B cell (primary cell): ENCODE measurements around the gene BRAF. TPM values are rescaled to one million over a fixed set of nuclear protein-coding genes. Genes with fewer than 3 reads are reported as not detected.

ENCODE experiments used
- ATAC-seq: fragments of 200-7000 bp; cut with Tn5 transposase; one replicate; pipeline ENCODE4 v1.10.0; 2021; ENCODE audit warnings: low read depth, mild to moderate bottlenecking, moderate number of reproducible peaks, moderate library complexity
- CTCF ChIA-PET: fragments of 350-600 bp; sonication (Branson Sonifier 250); formaldehyde crosslinking; loops from one replicate; lab custom pipeline; 2021; ENCODE audit warnings: antibody characterized with exemption, inconsistent platforms; lab: Charles Lee
- POLR2A ChIA-PET: fragments of 350-600 bp; sonication (Branson Sonifier 250); formaldehyde crosslinking; loops from one replicate; lab custom pipeline; 2021; ENCODE audit warnings: antibody characterized with exemption; lab: Charles Lee
- DNase-seq: peaks from one replicate; pipeline ENCODE4 v3.0.0; 2013
- H2AFZ ChIP-seq: 2 replicates; pipeline ENCODE4 v1.6.1; 2012; ENCODE audit warnings: mild to moderate bottlenecking, low read depth, low read length; ENCODE audit not compliant: insufficient read depth, poor library complexity, severe bottlenecking
- H3K27ac ChIP-seq, 2 donors: 1 replicate in 1 of 2; 2 replicates in 1 of 2; pipeline ENCODE4 v1.5.1; 2012 to 2013; ENCODE audit warnings: low read length in 2 of 2, mild to moderate bottlenecking in 2 of 2, moderate library complexity in 1 of 2
- H3K27me3 ChIP-seq, 4 experiments: fragments of 200-600 bp in 1 of 4; sonication (generic) in 1 of 4; replicated peaks in 1 of 4; 1 replicate in 2 of 4; 2 replicates in 2 of 4; pipeline versions ENCODE4 v1.6.1 to v1.7.0; 2013 to 2016; ENCODE audit warnings: low read length in 3 of 4, mild to moderate bottlenecking in 2 of 4, mixed read lengths in 1 of 4, moderate library complexity in 1 of 4; ENCODE audit not compliant: insufficient read depth in 4 of 4, control insufficient read depth in 3 of 4; ENCODE audit errors: control extremely low read depth in 1 of 4
- H3K36me3 ChIP-seq, 2 experiments: replicated peaks in 1 of 2; 1 replicate in 1 of 2; 2 replicates in 1 of 2; pipeline versions ENCODE4 v1.6.1 to v1.7.1; 2013; ENCODE audit warnings: low read length in 1 of 2; ENCODE audit not compliant: insufficient read depth in 2 of 2, control insufficient read depth in 1 of 2; ENCODE audit errors: control extremely low read depth in 1 of 2, extremely low read depth in 1 of 2
- H3K4me1 ChIP-seq, 2 donors: fragments of 200-600 bp in 1 of 2; sonication (generic) in 1 of 2; 1 replicate in 1 of 2; 2 replicates in 1 of 2; pipeline versions ENCODE4 v1.5.1 to v1.6.1; 2013 to 2017; ENCODE audit warnings: low read length in 2 of 2; ENCODE audit not compliant: control insufficient read depth in 2 of 2, insufficient read depth in 2 of 2
- H3K4me2 ChIP-seq: replicated peaks from 2 replicates; pipeline ENCODE3; 2012; ENCODE audit warnings: mild to moderate bottlenecking, low read depth, low read length; ENCODE audit not compliant: poor library complexity, severe bottlenecking
- H3K4me3 ChIP-seq, 5 experiments: fragments of 200-600 bp in 1 of 5; sonication (generic) in 1 of 5; 1 replicate in 3 of 5; 2 replicates in 2 of 5; pipeline versions ENCODE4 v1.5.1 to v1.7.0; 2011 to 2016; ENCODE audit warnings: low read length in 4 of 5, mild to moderate bottlenecking in 4 of 5, low read depth in 2 of 5, control low read depth in 1 of 5, moderate library complexity in 1 of 5; ENCODE audit not compliant: insufficient read depth in 1 of 5; ENCODE audit errors: control extremely low read depth in 1 of 5, extremely low read depth in 1 of 5
- H3K79me2 ChIP-seq: fragments of 200-600 bp; sonication (generic); one replicate; pipeline ENCODE4 v1.6.0; 2016; ENCODE audit warnings: low read length; ENCODE audit not compliant: control insufficient read depth, insufficient read depth
- H3K9ac ChIP-seq: fragments of 200-600 bp; sonication (generic); 2 replicates; pipeline ENCODE4 v1.6.1; 2017; ENCODE audit warnings: mild to moderate bottlenecking, low read length, moderate library complexity
- H3K9me3 ChIP-seq, 3 donors: one replicate each; pipeline versions ENCODE4 v1.6.1 to v1.7.1; 2013; ENCODE audit warnings: low read length in 2 of 3; ENCODE audit not compliant: control insufficient read depth in 2 of 3, insufficient read depth in 1 of 3; ENCODE audit errors: control extremely low read depth in 1 of 3
- H4K20me1 ChIP-seq: 2 replicates; pipeline ENCODE4 v1.6.0; 2012; ENCODE audit warnings: mild to moderate bottlenecking, low read length; ENCODE audit not compliant: insufficient read depth, control insufficient read depth, poor library complexity, severe bottlenecking
- H3K27ac Mint-ChIP-seq: one replicate; pipeline ENCODE4 v1.8.0; 2021; ENCODE audit warnings: mixed read lengths
- H3K27me3 Mint-ChIP-seq: one replicate; pipeline ENCODE4 v1.8.0; 2021; ENCODE audit warnings: mixed read lengths
- H3K4me1 Mint-ChIP-seq: one replicate; pipeline ENCODE4 v1.8.0; 2021; ENCODE audit warnings: mixed read lengths
- H3K4me3 Mint-ChIP-seq: one replicate; pipeline ENCODE4 v1.8.0; 2021; ENCODE audit warnings: mixed read lengths
- H3K9me3 Mint-ChIP-seq: one replicate; pipeline ENCODE4 v1.8.0; 2022; ENCODE audit warnings: mixed read lengths; ENCODE audit not compliant: insufficient read depth
- CTCF ChIP-seq: fragments of 200-600 bp; IDR thresholded peaks from one replicate; pipeline ENCODE4 v1.8.0; 2022; ENCODE audit warnings: antibody characterized with exemption, mild to moderate bottlenecking
- EZH2 ChIP-seq: IDR thresholded peaks from 2 replicates; pipeline ENCODE4 v1.6.1; 2012; ENCODE audit warnings: borderline replicate concordance, low read depth, mild to moderate bottlenecking, moderate library complexity, low read length; ENCODE audit not compliant: insufficient read depth, poor library complexity, severe bottlenecking
- WGBS: methylation state at CpG from one replicate; pipeline ENCODE4 v1.1.5; 2013; ENCODE audit warnings: missing lambda C conversion rate; ENCODE audit not compliant: insufficient coverage; 5-methylcytosine and 5-hydroxymethylcytosine counted together
- intact Hi-C: fragments of 100-400 bp; cut with micrococcal nuclease; formaldehyde crosslinking; loops from one replicate; pipeline ENCODE4 v1.10.0; 2022
- polyA plus RNA-seq: library from polyadenylated mRNA; depleted of rRNA; stranded (reverse); fragments of >200 nt; gene quantifications from 2 replicates; pipeline ENCODE4 v1.2.3, GENCODE V29; 2012
- total RNA-seq, 2 donors: library from RNA; stranded (reverse); fragments of 120-200 nt in 1 of 2; gene quantifications; 1 replicate in 1 of 2; 2 replicates in 1 of 2; pipeline versions ENCODE4 v1.2.3 to v1.2.4, GENCODE V29; 2013 to 2022

The BRAF gene
- total and polyA plus RNA-seq, 2 donors (not counting 1 experiment from before 2014, with no cell fraction given): 13.5 to 90.9 TPM

- Histone ChIP-seq H4K20me1 (no peaks in the 10 kb centered on the region), H3K4me2 (peak overlapping the region; percentile 80), H3K27ac (peak overlapping the region; percentile 48 to 79), H3K4me3 (peak overlapping the region; percentile 4 to 76 (median 70)), H3K79me2 (peaks cover 17% of the 10 kb centered on the region), H3K27me3 (no peaks in the 10 kb centered on the region), H3K9me3 (peaks cover 0 to 7% (median 0%) of the 10 kb centered on the region in 3 donors), H3K9ac (peak overlapping the region; percentile 75), H2AFZ (peak overlapping the region; percentile 90), H3K36me3 (no peaks in the 10 kb centered on the region), H3K4me1 (peaks cover 46 to 54% of the 10 kb centered on the region in 2 donors)
- ChIA-PET POLR2A (interaction anchor here (0.6 to 1.3 kb wide), 3 partner anchors 23 to 1314 kb away, joined by 3 to 4 read pairs (median 3); partner anchors contain the start of genes MRPS33 and NDUFB2), CTCF (interaction anchor here (1.0 to 4.1 kb wide), 4 partner anchors 13 to 1065 kb away, joined by 3 to 13 read pairs (median 4); partner anchors contain the start of gene SSBP1)
- ATAC-seq (peak; percentile 55), DNase-seq (peak; percentile 83)
- under 1% methylated on average over 72 of the region's 72 CpGs for WGBS
- Mint-ChIP-seq H3K4me3 (peak overlapping the region; percentile 87), H3K4me1 (peaks cover 52% of the 10 kb centered on the region), H3K27me3 (no peaks in the 10 kb centered on the region), H3K27ac (peak overlapping the region; percentile 91), H3K9me3 (no peaks in the 10 kb centered on the region)
- TF ChIP-seq EZH2 (no peak), CTCF (no peak)
- intact Hi-C loops: loop anchor here (2.0 to 10.0 kb wide), 6 partner anchors 16 to 1328 kb away; partner anchors contain the start of genes FMC1, KDM7A, MRPS33 and SLC37A3
Observed at GRCh38 chr7:140673063-140673773, 251.5 kb downstream of the BRAF start.
